GM21390 (cell line): ENCODE data around the gene TMEM270.
"Not testable (repeated sequence)": the region's sequence is repeated elsewhere in the genome, so short reads cannot be mapped to it uniquely, and the experiment has no call there.

ENCODE experiments used
- ATAC-seq: cut with Tn5 transposase; IDR thresholded peaks from one replicate; pipeline ENCODE4 v1.9.1; 2021; ENCODE audit not compliant: unreplicated experiment

The TMEM270 gene

DNA sequence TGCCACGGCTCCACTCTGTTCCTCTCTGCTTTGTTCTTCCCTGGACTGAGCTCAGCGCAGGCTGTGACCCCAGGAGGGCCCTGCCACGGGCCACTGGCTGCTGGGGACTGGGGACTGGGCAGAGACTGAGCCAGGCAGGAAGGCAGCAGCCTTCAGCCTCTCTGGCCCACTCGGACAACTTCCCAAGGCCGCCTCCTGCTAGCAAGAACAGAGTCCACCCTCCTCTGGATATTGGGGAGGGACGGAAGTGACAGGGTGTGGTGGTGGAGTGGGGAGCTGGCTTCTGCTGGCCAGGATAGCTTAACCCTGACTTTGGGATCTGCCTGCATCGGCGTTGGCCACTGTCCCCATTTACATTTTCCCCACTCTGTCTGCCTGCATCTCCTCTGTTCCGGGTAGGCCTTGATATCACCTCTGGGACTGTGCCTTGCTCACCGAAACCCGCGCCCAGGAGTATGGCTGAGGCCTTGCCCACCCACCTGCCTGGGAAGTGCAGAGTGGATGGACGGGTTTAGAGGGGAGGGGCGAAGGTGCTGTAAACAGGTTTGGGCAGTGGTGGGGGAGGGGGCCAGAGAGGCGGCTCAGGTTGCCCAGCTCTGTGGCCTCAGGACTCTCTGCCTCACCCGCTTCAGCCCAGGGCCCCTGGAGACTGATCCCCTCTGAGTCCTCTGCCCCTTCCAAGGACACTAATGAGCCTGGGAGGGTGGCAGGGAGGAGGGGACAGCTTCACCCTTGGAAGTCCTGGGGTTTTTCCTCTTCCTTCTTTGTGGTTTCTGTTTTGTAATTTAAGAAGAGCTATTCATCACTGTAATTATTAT is 28.9 kb upstream of the TMEM270 start:
- no peak for ATAC-seq

DNA sequence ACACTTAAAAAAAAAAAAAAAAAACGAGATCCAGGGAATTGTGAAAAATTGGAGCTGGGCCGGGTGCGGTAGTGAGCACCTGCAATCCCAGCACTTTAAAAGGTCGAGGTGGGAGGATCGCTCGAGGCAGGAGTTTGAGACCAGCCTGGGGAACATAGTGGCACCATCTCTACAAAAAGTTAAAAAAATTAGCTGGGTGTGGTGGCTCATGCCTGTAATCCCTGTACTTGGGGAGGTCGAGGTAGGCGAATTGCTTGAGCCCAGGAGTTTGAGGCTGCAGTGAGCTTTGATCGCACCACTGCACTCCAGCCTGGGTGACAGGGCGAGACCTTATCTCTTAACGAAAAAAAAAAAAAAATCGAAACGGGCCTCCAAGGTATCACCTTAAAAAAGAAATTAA is 28.2 kb upstream of the TMEM270 start:
- ATAC-seq, result no peak

DNA sequence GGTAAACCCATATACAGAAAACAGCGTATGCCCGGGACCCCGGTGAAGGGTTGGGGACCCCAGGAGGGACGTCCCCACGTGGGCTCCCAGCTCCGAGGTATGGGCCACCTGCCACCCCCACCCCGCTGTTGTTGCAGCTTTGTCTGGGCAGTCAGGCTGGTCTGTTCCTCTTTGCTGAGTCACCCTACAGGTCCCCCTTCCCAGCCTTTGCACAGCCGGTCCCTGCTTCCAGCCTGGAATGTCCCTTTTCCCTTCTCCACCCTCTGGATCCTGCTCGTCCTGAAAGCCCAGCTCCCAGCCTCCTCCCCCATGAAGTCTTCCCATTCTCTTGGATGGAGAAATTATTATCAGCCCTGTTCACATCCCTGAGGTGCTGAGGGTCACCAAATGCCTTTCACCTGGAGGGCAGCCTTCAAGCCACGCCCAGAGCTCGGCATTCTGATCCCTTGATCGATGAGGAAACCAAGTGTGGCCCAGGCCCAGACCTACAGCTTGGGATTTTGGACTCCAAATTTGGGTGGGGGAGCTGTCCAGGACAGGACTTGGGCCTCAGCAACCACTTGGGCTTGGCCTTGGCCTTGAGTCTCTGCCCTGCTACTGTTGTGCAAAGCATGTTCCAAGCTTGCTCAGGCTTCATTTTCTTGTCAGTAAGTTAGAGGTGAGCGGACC is 27.6 kb upstream of the TMEM270 start:
- ATAC-seq, result no peak

DNA sequence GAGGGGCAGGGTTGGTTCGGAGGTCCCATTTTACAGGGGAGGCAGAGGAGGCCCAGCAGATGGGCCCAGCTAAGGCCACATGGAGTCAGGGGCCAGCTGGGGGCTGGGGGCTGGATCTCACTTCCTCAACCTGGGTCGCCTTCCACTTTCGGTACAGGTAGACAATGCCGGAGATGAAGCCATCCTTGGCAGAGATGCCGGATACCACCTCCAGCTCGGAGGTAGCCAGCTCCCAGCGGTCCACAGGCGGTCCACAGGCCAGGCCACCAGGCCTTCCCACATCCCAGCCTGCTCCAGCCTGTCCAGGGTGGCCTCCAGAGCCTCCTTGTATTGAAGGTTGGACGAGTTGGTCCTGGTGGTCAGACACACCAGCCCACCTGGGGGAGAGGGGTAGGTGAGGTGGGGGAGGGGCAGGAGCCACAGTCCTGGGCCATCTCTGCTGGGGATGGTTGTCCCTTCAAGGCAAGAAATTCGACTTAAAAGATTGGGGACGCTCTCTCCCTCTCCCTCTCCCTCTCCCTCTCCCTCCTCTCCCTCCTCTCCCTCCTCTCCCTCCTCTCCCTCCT is 26.2 kb upstream of the TMEM270 start:
- ATAC-seq, result no peak

DNA sequence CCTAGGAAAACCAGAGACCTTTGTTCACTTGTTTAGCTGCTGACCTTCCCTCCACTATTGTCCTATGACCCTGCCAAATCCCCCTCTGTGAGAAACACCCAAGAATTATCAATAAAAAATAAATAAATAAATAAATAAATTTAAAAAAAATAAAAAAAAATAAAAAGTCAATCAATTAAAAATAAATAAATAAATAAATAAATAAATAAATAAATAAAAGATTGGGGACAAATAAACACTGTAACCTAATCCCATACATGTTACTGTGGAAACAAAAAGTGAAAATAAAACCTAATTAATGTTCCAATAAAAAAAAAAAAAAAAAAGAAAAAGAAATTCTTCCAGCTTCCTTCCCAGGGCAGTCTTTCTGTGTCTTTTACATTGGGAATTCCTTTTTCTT is 23.8 kb upstream of the TMEM270 start:
- not testable (repeated sequence) for ATAC-seq

DNA sequence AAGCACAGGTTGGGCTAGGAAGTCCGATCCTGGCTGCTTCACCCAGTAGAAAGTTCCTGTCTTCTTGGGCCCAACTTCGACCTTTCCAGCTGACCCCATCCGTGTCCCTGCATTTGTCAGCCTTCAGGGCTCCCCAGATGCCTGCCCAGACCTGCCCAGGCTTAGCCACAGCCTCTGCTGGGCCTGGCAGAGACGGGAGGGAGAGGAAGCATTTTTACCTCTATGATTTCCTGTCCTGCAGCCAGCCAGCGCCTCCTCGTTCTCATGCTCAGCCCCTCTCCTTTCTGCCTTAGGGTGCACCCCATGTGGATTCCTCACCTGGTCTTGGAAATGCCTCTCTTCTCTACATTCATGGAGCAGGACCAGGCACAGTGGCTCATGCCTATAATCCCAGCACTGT is 22.3 kb upstream of the TMEM270 start:
- ATAC-seq, result no peak

DNA sequence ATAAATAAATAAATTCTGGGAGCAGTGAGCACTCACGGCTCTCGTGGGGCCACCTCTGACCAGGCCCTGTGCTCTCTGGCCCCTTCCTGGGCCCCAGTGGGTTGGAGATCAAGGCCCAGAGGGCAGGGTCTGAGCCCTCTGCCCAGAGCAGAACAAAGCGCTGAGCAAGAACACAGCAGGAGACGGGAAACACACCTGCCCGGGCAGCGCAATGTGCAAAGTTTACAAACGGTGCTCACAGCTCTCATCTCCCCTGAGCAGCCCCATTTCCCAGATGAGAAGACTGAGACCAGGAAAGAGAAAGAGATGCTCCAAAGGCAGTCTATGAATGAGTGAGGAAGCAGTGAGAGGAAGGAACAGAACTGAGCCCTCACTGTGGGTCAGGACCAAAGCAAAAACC is 21.7 kb upstream of the TMEM270 start:
- ATAC-seq, result no peak

DNA sequence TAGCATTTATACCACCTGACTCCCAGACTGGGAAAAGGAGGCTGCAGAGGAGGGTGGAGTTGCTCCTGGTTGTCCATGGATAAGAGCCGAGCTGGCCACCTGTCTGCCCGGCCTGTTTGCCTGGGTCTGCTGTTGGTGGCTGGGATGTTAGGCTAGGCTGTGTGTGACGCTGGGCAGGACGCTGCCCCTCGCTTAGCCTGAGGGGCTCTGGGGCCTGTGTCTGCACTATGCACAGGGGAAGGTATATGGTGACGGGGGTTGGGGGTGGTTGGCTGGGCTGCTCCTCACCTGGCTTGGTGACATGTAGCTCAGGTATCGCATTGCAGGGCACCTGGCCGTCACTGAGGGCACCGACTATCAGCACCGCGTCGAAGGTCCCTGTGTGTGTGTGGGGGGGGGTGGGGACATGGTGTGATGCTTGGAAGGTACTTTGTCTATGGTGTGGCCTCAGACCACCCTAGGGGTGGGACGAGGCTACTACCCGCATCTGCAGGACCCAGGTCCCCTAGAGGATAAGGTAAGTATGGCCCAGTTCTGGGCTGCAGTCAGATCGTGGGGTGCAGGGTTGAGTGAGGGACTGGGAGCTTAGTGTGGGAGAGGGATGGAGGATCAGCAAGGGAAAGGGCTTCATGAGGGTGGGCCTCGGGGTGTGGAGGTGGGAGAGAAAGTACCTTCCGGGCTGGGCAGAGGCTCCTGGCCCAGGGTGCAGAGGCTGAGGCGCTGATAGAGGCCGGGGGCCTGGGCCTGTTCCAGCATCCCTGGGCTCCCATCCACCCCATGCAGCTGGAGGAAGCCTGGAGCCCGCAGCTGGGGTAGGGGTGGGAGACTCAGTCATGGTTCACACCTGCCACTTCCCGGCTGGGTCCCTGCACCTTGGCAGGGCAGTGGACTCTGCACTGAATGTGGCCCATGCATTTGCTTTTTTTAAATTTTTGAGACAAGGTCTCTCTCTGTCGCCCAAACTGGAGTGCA is 20.9 kb upstream of the TMEM270 start:
- ATAC-seq, result no peak

DNA sequence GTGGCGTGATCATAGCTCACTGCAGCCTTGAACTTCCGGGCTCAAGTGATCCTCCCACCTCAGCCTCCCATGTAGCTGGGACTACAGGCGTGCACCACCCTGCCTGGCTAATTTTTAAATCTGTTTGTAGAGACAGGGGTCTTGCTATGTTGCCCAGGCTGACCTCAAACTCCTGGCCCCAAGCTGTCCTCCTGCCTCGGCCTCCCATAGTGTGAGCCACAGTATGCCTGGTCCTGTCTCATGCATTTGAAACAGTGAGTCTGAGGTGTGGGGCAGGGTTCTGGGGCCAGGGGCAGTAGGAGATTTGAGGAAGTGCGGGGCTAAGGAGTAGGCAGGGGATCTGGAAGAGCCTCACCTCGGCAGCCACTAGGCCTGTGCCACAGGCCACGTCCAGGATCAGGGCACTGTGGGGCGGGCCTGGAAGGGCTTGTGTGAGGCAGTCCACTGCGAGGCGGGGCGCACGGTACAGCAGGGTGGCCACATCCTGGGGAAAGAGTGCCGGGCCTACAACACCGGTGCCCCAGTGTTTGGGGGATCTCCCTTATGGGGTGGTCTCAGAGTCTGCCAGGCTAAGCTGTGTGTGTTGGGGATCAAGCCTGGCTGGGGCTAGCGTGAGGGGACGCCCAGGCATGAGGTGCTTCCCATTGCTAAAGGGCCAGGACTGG is 20.1 kb upstream of the TMEM270 start:
- no peak for ATAC-seq

DNA sequence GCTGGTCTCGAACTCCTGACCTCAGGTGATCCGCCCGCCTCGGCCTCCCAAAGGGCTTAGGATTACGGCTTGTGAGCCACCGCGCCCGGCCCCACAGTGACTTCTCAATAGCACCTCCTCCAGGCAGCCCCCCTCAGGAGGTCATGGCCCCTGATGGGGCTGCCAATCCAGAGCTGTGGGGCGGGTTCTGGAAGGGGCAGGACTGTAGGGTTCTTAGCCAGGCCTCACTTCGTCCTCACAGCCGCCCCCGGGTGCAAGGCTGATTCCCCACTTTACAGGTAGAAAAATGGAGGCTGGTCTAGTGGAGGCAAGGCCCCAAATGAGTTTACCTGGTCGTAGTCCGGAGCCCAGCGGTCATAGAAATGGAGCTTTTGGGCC is 19.3 kb upstream of the TMEM270 start:
- ATAC-seq, result no peak

DNA sequence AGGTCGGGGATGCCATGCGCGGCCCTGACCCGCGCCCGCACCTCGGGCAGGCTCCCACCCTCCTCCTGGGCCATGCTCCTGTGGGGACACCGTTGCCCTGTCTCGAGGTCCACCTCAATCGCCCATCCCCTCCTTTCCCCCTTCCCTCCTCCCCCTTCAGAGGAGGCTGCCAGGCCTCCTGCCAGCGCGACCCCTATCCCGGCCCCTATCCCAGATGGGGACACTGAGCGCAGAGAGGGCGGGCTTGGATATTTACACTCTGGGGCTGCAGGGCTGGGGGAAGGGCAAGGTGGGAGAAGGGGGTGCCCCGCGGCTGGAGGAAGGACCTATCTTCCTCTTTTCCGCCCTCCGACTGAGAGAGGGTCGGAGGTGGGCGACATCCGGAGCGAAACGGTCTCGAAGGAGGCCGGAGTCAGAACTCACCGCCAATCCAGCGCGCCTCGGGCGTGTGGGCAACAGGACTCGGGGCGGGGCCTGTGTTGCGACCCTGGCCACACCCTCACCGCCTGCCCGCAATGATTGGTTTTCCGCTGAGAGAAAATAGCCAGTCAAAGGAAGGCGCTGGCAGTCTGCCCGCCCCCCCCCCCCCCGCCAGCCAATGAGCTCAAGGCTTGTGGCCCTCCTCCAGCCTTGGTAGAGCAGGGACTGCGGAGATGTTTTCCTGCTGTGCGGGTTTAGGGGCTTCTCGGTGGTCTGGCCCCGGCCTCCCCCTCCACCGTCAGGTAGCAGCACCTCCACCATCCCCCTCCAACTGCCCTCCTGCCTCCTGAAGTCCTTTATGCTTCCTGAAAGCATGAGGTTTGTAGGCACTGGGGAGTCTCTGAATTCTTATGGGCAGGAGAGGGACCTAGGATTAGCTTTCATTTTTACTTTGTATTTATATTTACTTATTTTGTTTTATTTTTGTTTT is 18.6 kb upstream of the TMEM270 start, which contains the start of gene METTL27:
METTL27 (minus strand) TSS at position 450 of the 910 bp plus-strand sequence; CDS start at position 74, 376 bp downstream.
- peak; percentile 88 for ATAC-seq

DNA sequence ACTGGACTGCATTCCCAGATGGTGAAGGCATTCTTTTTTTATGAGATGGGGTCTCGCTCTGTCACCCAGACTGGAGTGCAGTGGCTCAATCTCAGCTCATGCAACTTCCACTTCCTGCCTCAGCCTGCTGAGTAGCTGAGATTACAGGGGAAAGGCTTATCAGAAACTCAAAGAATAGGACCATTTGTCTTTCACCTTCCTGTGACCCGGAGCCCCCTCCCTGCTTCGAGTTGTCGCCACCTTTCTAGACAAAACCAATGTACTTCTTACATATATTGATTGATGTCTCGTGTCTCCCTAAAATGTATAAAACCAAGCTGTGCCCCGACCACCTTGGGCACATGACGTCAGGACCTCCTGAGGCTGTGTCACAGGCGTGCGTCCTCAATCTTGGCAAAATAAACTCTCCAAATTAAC is 16.8 kb upstream of the TMEM270 start:
- no peak for ATAC-seq

DNA sequence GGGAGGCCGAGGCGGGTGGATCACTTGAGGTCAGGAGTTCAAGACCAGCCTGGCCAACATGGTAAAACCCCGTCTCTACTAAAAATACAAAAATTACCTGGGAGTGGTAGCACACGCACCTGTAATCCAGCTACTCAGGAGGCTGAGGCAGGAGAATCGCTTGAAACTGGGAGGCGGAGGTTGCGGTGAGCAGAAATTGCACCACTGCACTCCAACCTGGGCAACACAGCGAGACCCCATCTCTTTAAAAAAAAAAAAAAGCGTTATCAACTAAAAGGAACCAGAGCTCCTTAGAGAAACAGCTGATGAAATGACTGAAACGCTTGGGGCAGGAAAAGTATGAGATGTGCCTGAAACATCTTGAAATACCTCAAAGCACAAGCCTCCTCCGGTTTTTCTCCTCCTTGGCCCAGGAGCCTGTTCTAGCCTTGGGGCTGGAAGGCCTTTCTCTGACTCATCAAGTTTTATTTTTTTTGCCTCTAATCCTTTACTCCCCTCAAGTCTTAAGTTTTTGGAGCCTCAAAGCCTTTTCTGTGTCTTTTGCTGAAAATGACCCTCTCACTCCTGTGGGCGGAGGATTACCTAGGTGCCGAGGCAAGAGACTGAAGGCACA is 16.0 kb upstream of the TMEM270 start:
- ATAC-seq, result no peak

DNA sequence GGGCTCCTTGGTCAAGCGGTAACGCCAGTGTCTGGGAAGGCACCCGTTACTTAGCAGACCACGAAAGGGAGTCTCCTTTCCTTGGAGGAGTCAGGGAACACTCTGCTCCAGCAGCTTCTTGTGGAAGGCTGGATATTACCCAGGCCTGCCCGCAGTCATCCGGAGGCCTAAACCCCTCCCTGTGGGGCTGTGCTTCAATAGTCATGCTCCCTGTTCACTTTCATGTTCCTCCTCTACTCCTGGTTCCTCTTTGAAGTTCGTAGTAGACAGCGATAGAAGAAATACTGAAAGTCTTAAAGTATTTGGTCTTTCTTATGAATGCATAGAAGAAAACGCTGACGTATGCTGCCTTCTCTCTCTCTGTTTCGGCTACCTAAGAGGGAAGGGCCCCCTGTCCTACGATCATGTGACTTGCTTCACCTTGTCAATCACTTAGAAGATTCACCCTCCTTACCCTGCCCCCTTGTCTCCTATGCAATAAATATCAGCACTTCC is 15.2 kb upstream of the TMEM270 start:
- ATAC-seq, result not testable (repeated sequence)

DNA sequence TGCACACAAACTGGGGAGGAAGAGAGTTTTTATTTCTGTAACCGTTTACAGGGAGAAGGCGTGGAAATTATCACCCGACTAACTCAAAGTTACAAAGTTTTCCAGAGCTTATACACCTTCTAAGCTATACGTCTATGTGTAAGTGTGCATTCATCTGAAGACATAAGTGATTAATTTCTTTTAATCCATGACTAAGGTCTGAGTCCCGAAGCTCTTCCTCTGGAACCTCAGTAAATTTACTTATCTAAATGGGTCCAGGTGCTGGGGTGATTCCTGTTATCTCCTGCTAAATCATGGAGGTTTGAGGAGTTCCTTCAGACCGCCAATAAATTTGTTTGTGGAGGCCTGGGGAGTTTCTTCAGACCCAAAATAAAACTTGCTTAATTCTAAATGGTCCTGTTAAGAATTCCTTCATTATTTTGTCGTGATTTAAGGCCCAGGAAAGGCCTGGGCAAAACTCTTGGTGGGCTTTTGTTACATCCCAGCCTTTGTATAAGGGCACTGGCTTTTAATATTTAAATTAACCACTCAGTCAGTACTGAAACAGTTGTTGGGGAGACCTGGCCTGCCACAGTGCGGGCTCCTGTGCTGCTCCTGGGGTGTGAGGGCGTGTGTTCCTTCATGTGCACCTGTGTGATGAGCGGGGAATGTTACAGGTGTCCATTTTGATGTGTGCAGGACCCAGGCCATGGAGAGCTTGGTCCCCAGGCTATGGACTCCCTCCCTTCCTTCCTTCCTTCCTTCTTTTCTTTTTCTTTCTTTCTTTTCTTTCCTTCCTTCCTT is 12.8 kb upstream of the TMEM270 start:
- ATAC-seq, result no peak

DNA sequence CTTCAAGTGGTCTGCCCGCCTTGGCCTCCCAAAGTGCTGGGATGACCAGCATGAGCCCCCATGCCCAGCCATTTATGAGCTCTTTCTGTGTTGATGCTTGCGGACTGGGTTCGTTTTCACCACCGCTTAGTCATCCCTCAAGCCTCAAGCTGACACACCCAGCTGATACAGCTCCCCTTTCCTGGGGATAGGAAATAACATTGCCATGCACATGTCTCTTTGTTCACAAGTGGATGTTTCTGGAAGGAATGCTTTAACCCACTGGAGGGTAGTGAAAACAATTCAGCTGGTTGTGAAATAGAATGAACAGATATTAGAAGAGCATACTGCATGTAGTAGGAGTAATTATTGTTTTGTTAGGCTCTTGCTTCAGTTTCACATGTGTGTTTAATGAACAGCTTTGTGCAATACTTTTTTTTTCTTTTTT is 10.2 kb upstream of the TMEM270 start:
- no peak for ATAC-seq

DNA sequence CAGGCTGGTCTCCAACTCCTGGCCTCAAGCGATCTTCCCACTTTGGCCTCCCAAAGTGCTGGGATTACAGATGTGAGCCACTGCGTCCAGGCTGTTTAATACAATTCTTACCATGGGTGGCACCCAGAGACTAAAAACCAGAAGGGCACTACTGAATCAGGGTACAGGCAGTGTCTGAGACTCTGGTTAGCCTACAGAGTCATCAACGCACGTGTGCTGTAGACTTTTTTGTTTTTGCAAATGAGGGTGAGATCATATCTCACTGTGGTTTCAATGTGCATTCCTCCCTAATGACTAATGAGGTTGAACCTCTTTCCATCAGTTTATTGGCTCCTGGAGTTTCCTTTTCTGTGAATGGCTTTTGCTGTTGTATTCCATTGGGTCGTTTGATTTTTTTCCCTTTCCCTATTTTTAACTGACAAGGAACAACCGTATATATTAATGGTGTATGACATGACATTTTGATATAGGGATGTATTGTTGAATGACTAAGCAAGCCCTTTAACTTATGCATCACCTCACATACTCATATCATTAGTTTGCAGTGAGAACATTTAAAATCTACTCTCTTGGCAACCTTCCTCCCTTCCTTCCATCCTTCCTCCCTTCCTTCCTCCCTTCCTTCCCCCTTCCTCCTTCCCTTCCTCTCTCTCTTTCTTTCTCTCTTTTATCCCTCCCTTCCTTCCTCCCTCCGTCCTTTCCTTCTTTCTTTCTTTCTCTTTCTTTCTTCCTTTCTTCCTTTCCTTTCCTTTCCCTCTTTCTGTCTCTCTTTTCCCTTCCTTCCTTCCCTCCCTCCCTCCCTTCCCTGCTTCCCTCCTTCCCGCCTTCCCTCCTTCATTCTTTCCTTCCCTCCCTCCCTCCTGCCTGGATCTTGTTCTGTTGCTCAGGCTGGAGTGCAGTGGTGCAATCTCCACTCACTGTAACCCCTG is 9.3 kb upstream of the TMEM270 start:
- peak; percentile 80 for ATAC-seq
